ENCODE measurements around the gene RIOX2.

DNA sequence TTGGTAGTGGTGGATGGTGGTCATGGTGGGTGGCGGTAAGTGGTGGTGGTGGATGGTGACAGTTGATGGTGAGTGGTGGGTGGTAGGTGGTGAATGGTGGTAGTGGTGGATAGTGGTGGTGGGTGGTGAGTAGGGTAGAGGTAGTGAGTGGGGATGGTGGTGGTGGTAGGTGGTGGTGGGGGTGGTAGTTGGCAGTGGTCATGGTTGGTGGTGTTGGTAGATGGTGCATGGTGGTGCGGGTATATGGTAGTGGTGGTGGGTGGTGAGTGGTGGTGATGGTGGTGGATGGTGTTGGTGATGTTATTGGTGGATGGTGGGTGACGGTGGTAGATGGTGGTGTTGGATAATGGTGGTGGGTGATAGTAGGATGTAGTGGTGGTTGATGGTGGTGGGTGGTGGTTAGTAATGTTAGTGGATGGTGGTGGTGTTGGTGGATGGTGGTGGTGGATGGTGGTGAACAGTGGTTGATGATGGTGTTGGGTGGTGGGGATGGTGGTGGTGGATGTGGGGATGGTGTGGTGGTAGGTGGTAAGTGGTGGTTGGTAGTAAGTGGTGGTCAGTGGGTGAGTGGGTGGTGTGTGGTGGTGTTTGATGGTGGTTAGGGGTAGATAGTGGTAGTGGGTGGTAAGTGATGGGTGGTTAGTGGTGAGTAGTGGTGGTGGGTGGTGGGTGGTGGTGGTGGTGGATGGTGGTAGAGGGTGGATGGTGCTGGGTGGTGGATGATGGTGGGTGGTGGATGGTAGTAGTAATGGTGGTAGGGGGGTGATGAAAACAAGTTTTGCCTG lies 16.7 kb upstream of the RIOX2 start:
- no peak for TF ChIP-seq CTCF (IDR thresholded peaks at IDR 0.05)
- TF ChIP-seq POLR2AphosphoS5 (IDR thresholded peaks at IDR 0.05): no peak
